Neuronal stem cell (in vitro differentiated cells): ENCODE results near the gene SCOC.
A peak's percentile ranks its signal among the peaks of the same experiment; 100 is the strongest.

Experiments used
- DNase-seq: peaks from one replicate; pipeline ENCODE4 v3.0.0-alpha.2; 2013; ENCODE audit warnings: low spot score
- H2AFZ ChIP-seq: one replicate; pipeline ENCODE4 v1.6.1; 2013; ENCODE audit warnings: mild to moderate bottlenecking, low read length, inconsistent platforms
- H2AK5ac ChIP-seq: 2 replicates; pipeline ENCODE4 v1.6.1; 2013; ENCODE audit warnings: low read depth, mild to moderate bottlenecking, inconsistent platforms, low read length, moderate library complexity, mixed read lengths
- H2BK120ac ChIP-seq: 2 replicates; pipeline ENCODE4 v1.6.1; 2013; ENCODE audit warnings: low read depth, mild to moderate bottlenecking, inconsistent platforms, low read length, moderate library complexity, mixed read lengths
- H2BK12ac ChIP-seq: one replicate; pipeline ENCODE4 v1.6.1; 2013; ENCODE audit warnings: low read length, inconsistent platforms
- H2BK15ac ChIP-seq: 2 replicates; pipeline ENCODE4 v1.6.1; 2013; ENCODE audit warnings: mild to moderate bottlenecking, low read length, inconsistent platforms, mixed read lengths
- H2BK5ac ChIP-seq: one replicate; pipeline ENCODE4 v1.6.1; 2013; ENCODE audit warnings: inconsistent platforms, mild to moderate bottlenecking, low read length, moderate library complexity
- H3K14ac ChIP-seq: one replicate; pipeline ENCODE4 v1.6.1; 2013; ENCODE audit warnings: low read length, inconsistent platforms
- H3K18ac ChIP-seq: 2 replicates; pipeline ENCODE4 v1.6.1; 2013; ENCODE audit warnings: low read length, inconsistent platforms
- H3K23ac ChIP-seq: 2 replicates; pipeline ENCODE4 v1.6.1; 2013; ENCODE audit warnings: low read depth, mild to moderate bottlenecking, mixed read lengths, low read length, inconsistent platforms; ENCODE audit not compliant: poor library complexity
- H3K27ac ChIP-seq: replicated peaks from 3 replicates; pipeline ENCODE4 v1.5.1; 2013; ENCODE audit warnings: low read length, inconsistent platforms
- H3K27me3 ChIP-seq, 3 experiments: 2 replicates each; pipeline ENCODE4 v1.6.1; 2013; ENCODE audit warnings: low read length in 3 of 3, mild to moderate bottlenecking in 2 of 3, inconsistent platforms in 1 of 3, low read depth in 1 of 3, mixed read lengths in 1 of 3, moderate library complexity in 1 of 3; ENCODE audit not compliant: control insufficient read depth in 3 of 3, insufficient read depth in 3 of 3
- H3K36me3 ChIP-seq, 2 donors: replicated peaks in 1 of 2; 2 replicates each; pipeline ENCODE4 v1.6.1; 2013; ENCODE audit warnings: low read length in 2 of 2; ENCODE audit not compliant: control insufficient read depth in 2 of 2, insufficient read depth in 2 of 2
- H3K4ac ChIP-seq: 2 replicates; pipeline ENCODE4 v1.6.1; 2013; ENCODE audit warnings: inconsistent platforms, mild to moderate bottlenecking, low read length, moderate library complexity
- H3K4me1 ChIP-seq, 2 donors: 1 replicate in 1 of 2; 2 replicates in 1 of 2; pipeline ENCODE4 v1.6.1; 2013; ENCODE audit warnings: low read length in 2 of 2, low read depth in 1 of 2; ENCODE audit not compliant: control insufficient read depth in 2 of 2, insufficient read depth in 1 of 2
- H3K4me2 ChIP-seq: one replicate; pipeline ENCODE4 v1.6.1; 2013; ENCODE audit warnings: mild to moderate bottlenecking, low read length, inconsistent platforms; ENCODE audit not compliant: insufficient read depth, poor library complexity, severe bottlenecking
- H3K4me3 ChIP-seq, 2 donors: 2 replicates each; pipeline ENCODE4 v1.5.1; 2013; ENCODE audit warnings: low read length in 2 of 2, mild to moderate bottlenecking in 2 of 2, inconsistent platforms in 1 of 2, moderate library complexity in 1 of 2
- H3K79me1 ChIP-seq: one replicate; pipeline ENCODE4 v1.6.1; 2013; ENCODE audit warnings: low read depth, mild to moderate bottlenecking, inconsistent platforms, low read length, moderate library complexity
- H3K9ac ChIP-seq: one replicate; pipeline ENCODE4 v1.6.1; 2013; ENCODE audit warnings: mild to moderate bottlenecking, low read depth, low read length, inconsistent platforms; ENCODE audit not compliant: poor library complexity
- H3K9me3 ChIP-seq, 2 donors: replicated peaks in 1 of 2; 2 replicates each; pipeline versions ENCODE3 to v1.6.1; 2013; ENCODE audit warnings: low read length in 2 of 2, mild to moderate bottlenecking in 2 of 2, inconsistent platforms in 1 of 2, low read depth in 1 of 2, mixed read lengths in 1 of 2, moderate library complexity in 1 of 2; ENCODE audit not compliant: control insufficient read depth in 2 of 2, insufficient read depth in 1 of 2
- H4K8ac ChIP-seq: one replicate; pipeline ENCODE4 v1.6.1; 2013; ENCODE audit warnings: low read depth, mild to moderate bottlenecking, inconsistent platforms, low read length, moderate library complexity
- H4K91ac ChIP-seq: one replicate; pipeline ENCODE4 v1.6.1; 2013; ENCODE audit warnings: low read length, low read depth, mild to moderate bottlenecking, inconsistent platforms; ENCODE audit not compliant: poor library complexity
- WGBS, 2 donors: extraction: QIAGEN DNeasy Blood & Tissue Kit; methylation state at CpG; one replicate each; pipeline ENCODE4 v1.1.7; 2013; ENCODE audit warnings: missing lambda C conversion rate in 2 of 2, mixed read lengths in 1 of 2; ENCODE audit not compliant: insufficient read length in 2 of 2, insufficient replicate concordance in 1 of 2; ENCODE audit errors: extremely low coverage in 2 of 2; 5-methylcytosine and 5-hydroxymethylcytosine counted together

The SCOC gene

DNA sequence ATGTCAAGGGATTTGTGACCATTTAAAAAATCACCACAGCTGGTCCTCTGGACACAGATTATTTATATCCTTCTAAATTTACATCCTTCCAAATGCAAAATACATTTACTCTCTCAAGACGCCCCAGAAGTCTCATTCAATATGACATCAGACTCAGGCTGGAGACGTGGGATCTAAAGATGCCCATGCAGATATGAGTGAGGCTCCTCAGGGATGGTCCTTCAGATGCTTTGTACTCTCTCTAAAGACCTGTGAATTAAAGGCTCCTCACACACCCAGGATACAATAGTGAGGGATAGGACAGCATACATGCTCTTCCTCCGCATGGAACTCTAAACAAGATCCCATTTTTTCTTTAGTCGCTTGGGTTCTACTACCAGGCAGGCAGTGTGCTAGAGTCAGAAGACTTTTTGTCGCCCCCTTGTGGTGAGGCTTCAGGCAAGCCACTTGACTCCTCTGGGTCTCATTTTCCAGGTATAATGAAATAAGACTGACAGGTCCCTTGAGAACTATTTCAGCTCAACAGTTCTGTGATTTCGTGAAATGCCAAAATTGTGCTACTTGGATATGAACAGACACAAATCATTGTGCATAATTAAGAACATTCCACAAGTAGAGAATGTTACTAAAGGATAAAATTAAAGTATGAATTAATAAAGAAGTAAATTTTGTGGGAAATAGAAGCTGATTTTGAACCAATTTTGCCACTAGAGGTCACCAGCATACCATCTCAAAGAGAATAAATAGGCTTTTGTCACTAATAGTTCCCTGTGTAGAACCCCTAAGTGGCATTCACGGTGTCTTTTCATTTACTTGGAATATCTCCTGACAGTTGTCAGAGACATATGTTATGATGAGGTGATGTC is 13.7 kb upstream of the SCOC start:
- no peaks in the 10 kb centered on the region for H3K9me3 ChIP-seq
- no peaks in the 10 kb centered on the region for H3K27me3 ChIP-seq
- no peak overlapping the region for H3K14ac ChIP-seq
- peaks cover 2 to 4% of the 10 kb centered on the region in 2 donors for H3K4me1 ChIP-seq
- H4K8ac ChIP-seq = no peak overlapping the region
- H2BK120ac ChIP-seq = no peak overlapping the region
- H4K91ac ChIP-seq = no peak overlapping the region
- no peak overlapping the region for H3K4ac ChIP-seq
- H3K27ac ChIP-seq = no peak overlapping the region
- no peak overlapping the region for H2BK12ac ChIP-seq
- H3K4me2 ChIP-seq = no peak overlapping the region
- no peak overlapping the region for H2AFZ ChIP-seq
- H3K36me3 ChIP-seq = no peaks in the 10 kb centered on the region
- H3K18ac ChIP-seq = no peak overlapping the region
- peak; percentile 83 for DNase-seq
- no peak overlapping the region for H2AK5ac ChIP-seq
- WGBS, 2 donors = no CpG with 5 or more reads among the region's 7 CpGs
- no peak overlapping the region for H3K9ac ChIP-seq
- no peaks in the 10 kb centered on the region for H3K79me1 ChIP-seq
- no peak overlapping the region for H3K23ac ChIP-seq
- H2BK5ac ChIP-seq = no peak overlapping the region
- H2BK15ac ChIP-seq = no peak overlapping the region
- no peak overlapping the region for H3K4me3 ChIP-seq

DNA sequence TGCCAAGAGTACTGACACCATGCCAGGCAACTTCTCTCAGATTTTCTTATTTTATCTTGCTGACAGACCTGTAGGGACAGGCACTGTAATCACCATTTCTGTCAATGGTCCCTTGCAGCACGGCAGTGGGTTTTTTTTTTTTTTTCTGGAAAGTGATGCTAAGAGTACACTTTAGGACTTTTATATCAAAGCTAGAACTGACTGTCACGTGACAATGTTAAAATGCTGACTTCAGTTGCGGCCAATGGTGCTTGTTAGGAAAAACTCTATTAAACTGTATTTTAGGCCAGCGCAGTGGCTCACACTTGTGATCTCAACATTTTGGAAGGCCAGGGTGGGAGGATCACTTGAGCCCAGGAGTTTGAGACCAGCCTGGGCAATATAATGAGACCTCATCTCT is 12.3 kb upstream of the SCOC start:
- no peak overlapping the region for H3K4me3 ChIP-seq
- H3K4me1 ChIP-seq = peaks cover 2 to 4% of the 10 kb centered on the region in 2 donors
- no peak overlapping the region for H2BK120ac ChIP-seq
- H3K4me2 ChIP-seq = no peak overlapping the region
- no peak overlapping the region for H2BK15ac ChIP-seq
- H4K8ac ChIP-seq = no peak overlapping the region
- no peak for DNase-seq
- H3K23ac ChIP-seq = no peak overlapping the region
- no CpG with 5 or more reads among the region's 4 CpGs for WGBS, 2 donors
- no peak overlapping the region for H3K14ac ChIP-seq
- H3K9ac ChIP-seq = no peak overlapping the region
- H3K27me3 ChIP-seq = no peaks in the 10 kb centered on the region
- H2AFZ ChIP-seq = no peak overlapping the region
- H2AK5ac ChIP-seq = no peak overlapping the region
- H2BK12ac ChIP-seq = no peak overlapping the region
- no peak overlapping the region for H3K18ac ChIP-seq
- no peak overlapping the region for H2BK5ac ChIP-seq
- no peaks in the 10 kb centered on the region for H3K36me3 ChIP-seq
- no peak overlapping the region for H3K27ac ChIP-seq
- no peaks in the 10 kb centered on the region for H3K9me3 ChIP-seq
- H4K91ac ChIP-seq = no peak overlapping the region
- H3K79me1 ChIP-seq = no peaks in the 10 kb centered on the region
- no peak overlapping the region for H3K4ac ChIP-seq

DNA sequence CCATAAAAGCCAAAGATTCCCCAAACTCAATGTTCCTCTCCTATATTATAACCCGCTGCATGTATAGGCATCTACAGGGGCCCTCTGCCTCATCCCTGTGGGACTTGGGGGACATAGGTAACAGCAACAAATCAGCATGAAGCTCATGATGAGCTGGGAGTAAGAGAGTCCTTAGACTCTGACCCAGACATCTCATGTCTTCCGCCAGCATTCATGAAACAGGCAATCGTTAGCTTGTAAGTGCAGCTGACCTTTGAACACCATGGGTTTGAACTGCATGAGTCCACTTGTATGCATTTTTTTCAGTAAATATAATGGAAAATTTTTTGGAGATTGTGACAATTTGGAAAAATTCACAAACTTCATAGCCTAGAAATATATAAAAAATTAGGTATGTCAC is 10.4 kb upstream of the SCOC start:
- H2BK5ac ChIP-seq = no peak overlapping the region
- no peak overlapping the region for H2BK120ac ChIP-seq
- no peak overlapping the region for H2AK5ac ChIP-seq
- no peak overlapping the region for H3K27ac ChIP-seq
- H3K14ac ChIP-seq = no peak overlapping the region
- no peaks in the 10 kb centered on the region for H3K36me3 ChIP-seq
- no peak overlapping the region for H4K8ac ChIP-seq
- no CpG with 5 or more reads among the region's 3 CpGs for WGBS, 2 donors
- no peak overlapping the region for H3K18ac ChIP-seq
- no peak overlapping the region for H3K4ac ChIP-seq
- H3K23ac ChIP-seq = no peak overlapping the region
- no peak overlapping the region for H4K91ac ChIP-seq
- no peaks in the 10 kb centered on the region for H3K27me3 ChIP-seq
- H2BK15ac ChIP-seq = no peak overlapping the region
- H2BK12ac ChIP-seq = no peak overlapping the region
- DNase-seq = no peak
- H2AFZ ChIP-seq = no peak overlapping the region
- no peak overlapping the region for H3K4me2 ChIP-seq
- H3K4me3 ChIP-seq = no peak overlapping the region
- H3K9ac ChIP-seq = no peak overlapping the region
- H3K79me1 ChIP-seq = no peaks in the 10 kb centered on the region
- no peaks in the 10 kb centered on the region for H3K9me3 ChIP-seq
- H3K4me1 ChIP-seq = no peaks in the 10 kb centered on the region

DNA sequence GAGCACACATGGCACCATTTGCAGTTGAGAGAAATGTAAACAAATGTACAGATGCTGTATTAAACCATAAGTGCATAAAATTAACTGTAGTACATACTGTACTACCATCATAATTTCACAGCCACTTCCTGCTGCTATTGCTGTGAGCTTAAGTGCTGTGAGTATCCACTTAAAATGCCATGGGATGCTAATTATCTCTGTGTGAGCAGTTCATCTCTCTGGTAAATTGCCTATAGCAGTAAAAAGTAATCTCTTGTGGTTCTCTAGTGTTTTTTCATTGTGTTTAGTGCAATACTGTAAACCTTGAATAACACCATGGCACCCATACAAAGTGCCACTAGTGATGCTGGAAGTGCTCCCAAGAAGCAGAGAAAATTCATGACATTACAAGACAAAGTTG is 9.9 kb upstream of the SCOC start:
- no peak overlapping the region for H2AK5ac ChIP-seq

More for the DNA sequence above, 9.9 kb upstream of the SCOC start:
- H2BK12ac ChIP-seq = no peak overlapping the region
- H2AFZ ChIP-seq = no peak overlapping the region
- no peaks in the 10 kb centered on the region for H3K79me1 ChIP-seq
- H3K27me3 ChIP-seq = no peaks in the 10 kb centered on the region
- H3K4me3 ChIP-seq = no peak overlapping the region
- H2BK5ac ChIP-seq = no peak overlapping the region
- no peak for DNase-seq
- no peak overlapping the region for H3K27ac ChIP-seq
- H3K4me1 ChIP-seq = no peaks in the 10 kb centered on the region
- H4K8ac ChIP-seq = no peak overlapping the region
- H3K9me3 ChIP-seq = no peaks in the 10 kb centered on the region
- no peak overlapping the region for H2BK120ac ChIP-seq
- no peak overlapping the region for H3K4me2 ChIP-seq
- H3K23ac ChIP-seq = no peak overlapping the region
- no peaks in the 10 kb centered on the region for H3K36me3 ChIP-seq
- H4K91ac ChIP-seq = no peak overlapping the region
- no peak overlapping the region for H3K14ac ChIP-seq
- no peak overlapping the region for H3K4ac ChIP-seq
- no peak overlapping the region for H3K9ac ChIP-seq
- no peak overlapping the region for H2BK15ac ChIP-seq
- no peak overlapping the region for H3K18ac ChIP-seq
